Measurements from ENCODE around the gene ATXN1. TPM values are rescaled to one million over a fixed set of nuclear protein-coding genes. Genes with fewer than 3 reads are reported as not detected.

Gene ATXN1
- total and polyA plus RNA-seq, 2 of the 8 experiments (the other 6 are each of a cell fraction or from before 2014, with no cell fraction given) = 1.6 to 4.0 TPM

- DNase-seq (ENCODE audit: low read depth in 1 of 2, low spot score in 2 of 2) (no peak), FAIRE-seq (no peak)
- TF ChIP-seq ATF3 (IDR thresholded peaks at IDR 0.05; ENCODE audit: insufficient read depth, low read depth, low read length) = no peak
- no peak for TF ChIP-seq RBBP5 (IDR thresholded peaks at IDR 0.05; ENCODE audit: borderline replicate concordance, low read depth, low read length)
- no peak for TF ChIP-seq RXRA (IDR thresholded peaks at IDR 0.05; ENCODE audit: insufficient read depth, low read depth, low read length)
- TF ChIP-seq HDAC6 (IDR thresholded peaks at IDR 0.05; ENCODE audit: low read depth, low read length) = no peak
- no peak for TF ChIP-seq POLR2AphosphoS5 (IDR thresholded peaks at IDR 0.05; ENCODE audit: low read depth, low read length)
- no peak for TF ChIP-seq CHD1 (IDR thresholded peaks at IDR 0.05; ENCODE audit: low read depth, low read length)
- no peak for TF ChIP-seq CBX5 (IDR thresholded peaks at IDR 0.05; ENCODE audit: low read depth, low read length)
Observed at GRCh38 chr6:16498957-16499356, 262.3 kb downstream of the ATXN1 start.

More at GRCh38 chr6:16498957-16499356, 262.3 kb downstream of the ATXN1 start:
- no peak overlapping the region for H3K4ac ChIP-seq (replicated peaks; ENCODE audit: insufficient read length, low read depth, low read length)
- H3K27me3 ChIP-seq (replicated peaks in 1 of 4; ENCODE audit: control insufficient read depth in 3 of 4, extremely low read depth in 1 of 4, insufficient read depth in 3 of 4, low read length in 3 of 4) = no peaks in the 10 kb centered on the region
- H2AFZ ChIP-seq (ENCODE audit: low read length) = no peak overlapping the region
- no peak overlapping the region for H2BK20ac ChIP-seq (ENCODE audit: low read length)
- CTCF ChIA-PET (ENCODE audit: partially characterized antibody) = interaction anchor here (0.9 kb wide), 1 partner anchor 15 kb away, joined by 3 read pairs; no protein-coding TSS in a partner anchor
- H3K14ac ChIP-seq (ENCODE audit: insufficient read length) = no peak overlapping the region
- H2BK15ac ChIP-seq (ENCODE audit: low read length) = no peak overlapping the region
- H3K18ac ChIP-seq (ENCODE audit: extremely low read depth, low read length) = no peak overlapping the region
- H2BK12ac ChIP-seq (ENCODE audit: low read depth, low read length) = no peak overlapping the region
- H3K79me1 ChIP-seq (ENCODE audit: low read depth, low read length) = no peaks in the 10 kb centered on the region
- no peak overlapping the region for H4K5ac ChIP-seq (ENCODE audit: insufficient read length, low read depth, low read length)
- POLR2A ChIA-PET (ENCODE audit: partially characterized antibody) = no interaction called here
- no peak overlapping the region for H3K4me3 ChIP-seq (ENCODE audit: extremely low read depth in 1 of 4, insufficient read depth in 2 of 4, low read depth in 3 of 4, low read length in 4 of 4)
- no peak overlapping the region for H3K4me2 ChIP-seq (ENCODE audit: insufficient read depth in 1 of 2, low read depth in 2 of 2, low read length in 2 of 2)
- H3K27ac ChIP-seq (ENCODE audit: low read depth, low read length) = no peak overlapping the region
- no peak overlapping the region for H2BK120ac ChIP-seq (replicated peaks; ENCODE audit: low read depth, low read length)
- peaks cover under 1 to 19% (median 8%) of the 10 kb centered on the region in 4 experiments; a peak in 6 of 7 replicates for H3K4me1 ChIP-seq (replicated peaks in 1 of 4; ENCODE audit: control insufficient read depth in 3 of 4, insufficient read depth in 4 of 4, low read length in 3 of 4)
- H4K8ac ChIP-seq (ENCODE audit: extremely low read depth, insufficient read depth, low read length) = no peak overlapping the region
- no peaks in the 10 kb centered on the region for H3K36me3 ChIP-seq (ENCODE audit: control insufficient read depth in 2 of 4, insufficient read depth in 4 of 4, low read length in 3 of 4)
- H3K79me2 ChIP-seq (ENCODE audit: control insufficient read depth in 1 of 2, insufficient read depth in 2 of 2, low read length in 2 of 2) = no peaks in the 10 kb centered on the region
- H4K20me1 ChIP-seq (replicated peaks in 1 of 2; ENCODE audit: control insufficient read depth in 1 of 2, insufficient read depth in 2 of 2, low read length in 2 of 2) = no peaks in the 10 kb centered on the region
- H4K91ac ChIP-seq (replicated peaks; ENCODE audit: insufficient read length, low read length) = no peak overlapping the region
- no peak overlapping the region for H2BK5ac ChIP-seq (ENCODE audit: low read depth, low read length)
- no peak overlapping the region for H3K23ac ChIP-seq (ENCODE audit: insufficient read length)
- no peaks in the 10 kb centered on the region for H3K23me2 ChIP-seq (ENCODE audit: low read depth, low read length)
- H3K56ac ChIP-seq (replicated peaks; ENCODE audit: insufficient read length, low read depth, low read length) = no peak overlapping the region
- H3K9me3 ChIP-seq (ENCODE audit: insufficient read depth in 2 of 2, low read depth in 1 of 2, low read length in 1 of 2) = peaks cover 7 to 8% of the 10 kb centered on the region in 2 experiments; a peak in 1 of 4 replicates
- H2AK5ac ChIP-seq (ENCODE audit: low read depth, low read length) = no peak overlapping the region
- no peak overlapping the region for H3K9ac ChIP-seq (replicated peaks in 1 of 4; ENCODE audit: extremely low read depth in 1 of 4, low read depth in 3 of 4, low read length in 3 of 4)
